ENCODE measurements around the gene DET1.

The DET1 gene

DNA sequence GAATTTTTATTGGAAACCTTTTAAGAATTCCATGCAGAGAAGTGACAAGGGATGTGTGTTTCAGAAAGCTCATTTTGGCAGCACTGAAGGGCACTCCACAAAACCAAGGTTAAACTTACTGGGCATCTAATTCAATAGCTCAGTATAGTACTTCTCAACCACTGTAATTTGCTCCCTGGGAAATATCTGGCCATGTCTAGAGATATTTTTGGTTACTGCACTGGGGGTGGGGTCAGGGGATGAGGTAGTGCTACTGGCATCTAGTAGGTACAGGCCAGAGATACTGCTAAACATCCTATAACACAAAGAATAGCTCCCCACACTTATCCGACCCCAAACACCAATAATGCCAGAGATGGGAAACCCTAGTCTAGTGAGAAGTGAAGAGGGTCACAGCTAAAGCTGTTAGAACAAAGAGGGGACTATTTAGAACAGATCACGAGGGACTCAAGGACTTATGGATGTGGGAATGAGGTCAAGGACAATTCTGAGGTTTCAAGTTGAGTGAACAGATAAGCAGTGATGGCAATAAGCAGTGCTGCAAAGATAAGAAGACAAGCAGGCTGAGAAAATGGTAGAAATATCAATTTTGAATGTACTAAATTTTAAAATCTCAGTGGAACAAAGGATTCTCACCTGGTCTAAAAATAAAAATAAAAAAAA is 82.5 kb downstream of the DET1 start:
- TF ChIP-seq GATA2 (IDR thresholded peaks at IDR 0.05; ENCODE audit: low read depth, low read length) (no peak), GATA3 (IDR thresholded peaks at IDR 0.05; ENCODE audit: low read depth, low read length) (no peak)
